ENCODE measurements around the gene MEGF10. TPM values are rescaled to one million over a fixed set of nuclear protein-coding genes. Genes with fewer than 3 reads are reported as not detected.

The MEGF10 gene
- total RNA-seq, 4 donors from 2014 or later = 0.57 to 6.0 (median 4.3) TPM

- no peak for TF ChIP-seq POLR2A (IDR thresholded peaks at IDR 0.05)
- no peak for TF ChIP-seq CTCF (IDR thresholded peaks at IDR 0.05)
- 63 to 76% methylated on average over 2 of the region's 2 CpGs for WGBS, 2 donors
- DNase-seq (ENCODE audit: low spot score in 2 of 2) = no peak
- H3K4me3 ChIP-seq (ENCODE audit: low read depth, poor library complexity, severe bottlenecking) = no peak overlapping the region
- intact Hi-C loops (cut with DNase I; ENCODE audit: low total_unique reads) = no loop called here
Observed at GRCh38 chr5:127433526-127433925, 142.9 kb downstream of the MEGF10 start.

- intact Hi-C loops (cut with DNase I; ENCODE audit: low total_unique reads) = no loop called here
- no peak overlapping the region for H3K4me3 ChIP-seq (ENCODE audit: low read depth, poor library complexity, severe bottlenecking)
- TF ChIP-seq CTCF (IDR thresholded peaks at IDR 0.05) (no peak), POLR2A (IDR thresholded peaks at IDR 0.05) (no peak)
- 93 to 94% methylated on average over 12 of the region's 12 CpGs for WGBS, 2 donors
- DNase-seq (ENCODE audit: low spot score in 2 of 2) = no peak
Observed at GRCh38 chr5:127434588-127434987, 144.0 kb downstream of the MEGF10 start.

GRCh38 chr5:127435821-127436220, 145.2 kb downstream of the MEGF10 start:
- H3K4me3 ChIP-seq (ENCODE audit: low read depth, poor library complexity, severe bottlenecking) = no peak overlapping the region
- intact Hi-C loops (cut with DNase I; ENCODE audit: low total_unique reads) = no loop called here
- no peak for TF ChIP-seq CTCF (IDR thresholded peaks at IDR 0.05)
- TF ChIP-seq POLR2A (IDR thresholded peaks at IDR 0.05) = no peak
- DNase-seq (ENCODE audit: low spot score in 2 of 2) = no peak
- 93 to 97% methylated on average over 2 of the region's 2 CpGs for WGBS, 2 donors

GRCh38 chr5:127439644-127440043, 149.0 kb downstream of the MEGF10 start:
- TF ChIP-seq POLR2A (IDR thresholded peaks at IDR 0.05) (no peak), CTCF (IDR thresholded peaks at IDR 0.05) (no peak)
- DNase-seq (ENCODE audit: low spot score in 2 of 2) = no peak
- intact Hi-C loops (cut with DNase I; ENCODE audit: low total_unique reads) = no loop called here
- WGBS, 2 donors = 75 to 78% methylated on average over 4 of the region's 4 CpGs
- H3K4me3 ChIP-seq (ENCODE audit: low read depth, poor library complexity, severe bottlenecking) = no peak overlapping the region

GRCh38 chr5:127440831-127441230, 150.2 kb downstream of the MEGF10 start:
- no peak overlapping the region for H3K4me3 ChIP-seq (ENCODE audit: low read depth, poor library complexity, severe bottlenecking)
- TF ChIP-seq POLR2A (IDR thresholded peaks at IDR 0.05) (no peak), CTCF (IDR thresholded peaks at IDR 0.05) (no peak)
- no peak for DNase-seq (ENCODE audit: low spot score in 2 of 2)
- intact Hi-C loops (cut with DNase I; ENCODE audit: low total_unique reads) = no loop called here
- WGBS, 2 donors = 73 to 86% methylated on average over 7 of the region's 7 CpGs

- WGBS, 2 donors = 55 to 65% methylated on average over 4 of the region's 4 CpGs
- no peak overlapping the region for H3K4me3 ChIP-seq (ENCODE audit: low read depth, poor library complexity, severe bottlenecking)
- TF ChIP-seq CTCF (IDR thresholded peaks at IDR 0.05) (no peak), POLR2A (IDR thresholded peaks at IDR 0.05) (no peak)
- intact Hi-C loops (cut with DNase I; ENCODE audit: low total_unique reads) = no loop called here
- no peak for DNase-seq (ENCODE audit: low spot score in 2 of 2)
Observed at GRCh38 chr5:127441799-127442484, 151.3 kb downstream of the MEGF10 start.
